Stimulated activated CD8-positive, alpha-beta memory T cell treated with anti-CD3 and anti-CD28 coated beads, Interleukin-15, amount 100 ng/mL, for 24 hours (primary cell): Measurements from ENCODE around the gene PPA1.
"Not testable (repeated sequence)": the region's sequence is repeated elsewhere in the genome, so short reads cannot be mapped to it uniquely, and the experiment has no call there.

ENCODE experiments used
- DNase-seq: peaks from one replicate; pipeline ENCODE4 v3.0.0-alpha.2; 2020; ENCODE audit warnings: low read depth

Gene PPA1

GRCh38 chr10:70254778-70255328, 21.6 kb upstream of the PPA1 start:
- no peak for DNase-seq

DNA sequence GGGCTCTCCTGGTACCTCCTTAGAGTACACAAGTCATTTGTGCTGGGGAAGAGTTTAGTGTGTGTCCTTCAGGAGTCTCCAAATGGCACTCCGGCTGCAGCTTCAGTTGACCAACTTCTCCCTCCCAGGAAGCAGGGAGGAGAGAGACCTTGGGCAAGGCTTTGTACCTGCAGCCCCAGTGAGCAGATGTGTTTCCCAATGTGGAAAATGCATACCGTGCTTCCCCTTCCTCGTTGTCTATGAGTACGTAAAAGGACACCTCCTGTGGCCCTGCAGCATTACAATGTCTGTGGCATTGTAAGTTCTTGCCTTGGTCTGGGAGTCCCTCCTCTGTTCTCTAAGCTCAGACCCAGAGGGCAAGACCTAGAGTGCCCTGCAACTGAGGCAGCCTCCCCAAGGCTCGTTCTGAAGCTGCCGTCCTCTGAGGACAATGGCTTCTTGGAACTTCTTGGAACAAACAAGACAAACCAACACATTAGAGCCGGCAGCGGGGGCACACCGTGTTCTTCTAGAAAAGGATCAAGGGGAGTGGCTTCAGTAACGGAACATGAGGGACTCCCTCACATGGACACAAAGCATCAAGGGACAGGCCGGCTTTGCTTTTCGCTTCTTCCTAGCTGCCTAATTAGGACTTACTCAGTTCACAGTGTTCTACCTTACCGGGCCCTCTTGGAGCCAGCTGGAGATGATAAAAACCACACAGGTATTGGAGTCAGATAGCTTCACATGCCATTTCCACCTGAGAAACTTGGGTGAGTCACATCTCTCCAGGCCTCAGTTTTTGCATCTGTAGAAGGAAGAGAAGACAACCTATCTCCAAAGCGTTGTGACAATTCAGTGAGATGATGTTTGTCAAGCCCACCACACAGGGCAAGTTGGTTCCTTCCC, 20.9 kb upstream of the PPA1 start:
- DNase-seq = no peak

DNA sequence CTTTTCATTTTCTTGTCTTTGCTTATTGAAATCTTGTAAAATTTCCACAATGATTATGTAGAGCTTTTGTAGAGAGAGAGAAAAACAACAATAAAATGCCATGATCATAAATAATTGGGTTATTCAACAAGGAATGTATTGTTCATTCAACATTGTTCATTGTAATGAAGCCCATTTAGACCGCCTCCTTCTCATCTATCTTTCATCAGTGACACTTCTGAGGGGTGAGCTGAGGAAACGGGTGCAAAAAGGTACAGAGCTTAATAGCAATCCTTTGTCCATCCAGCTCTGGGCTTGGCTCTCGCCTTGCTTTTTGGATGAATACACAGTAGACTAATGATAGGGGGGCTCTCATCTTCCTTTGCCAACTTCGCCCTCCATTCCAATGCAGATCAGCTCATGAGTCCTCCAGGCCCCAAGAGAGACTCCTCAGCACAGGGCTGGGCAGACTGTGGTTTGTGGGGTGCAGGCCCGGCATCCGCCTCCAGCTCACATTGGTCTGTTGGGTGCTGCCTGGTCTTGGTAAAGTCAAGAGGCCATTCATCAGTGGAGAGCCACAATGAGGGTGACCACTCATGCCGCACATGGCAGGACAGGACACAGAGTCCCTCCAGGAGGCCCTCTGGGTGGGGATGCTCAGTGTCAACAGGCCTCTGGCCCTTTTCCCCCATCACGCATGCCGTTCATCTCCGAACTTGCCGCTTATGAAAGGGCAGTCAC, 17.9 kb upstream of the PPA1 start:
- DNase-seq = no peak

GRCh38 chr10:70247360-70247759, 14.1 kb upstream of the PPA1 start:
- DNase-seq = no peak

DNA sequence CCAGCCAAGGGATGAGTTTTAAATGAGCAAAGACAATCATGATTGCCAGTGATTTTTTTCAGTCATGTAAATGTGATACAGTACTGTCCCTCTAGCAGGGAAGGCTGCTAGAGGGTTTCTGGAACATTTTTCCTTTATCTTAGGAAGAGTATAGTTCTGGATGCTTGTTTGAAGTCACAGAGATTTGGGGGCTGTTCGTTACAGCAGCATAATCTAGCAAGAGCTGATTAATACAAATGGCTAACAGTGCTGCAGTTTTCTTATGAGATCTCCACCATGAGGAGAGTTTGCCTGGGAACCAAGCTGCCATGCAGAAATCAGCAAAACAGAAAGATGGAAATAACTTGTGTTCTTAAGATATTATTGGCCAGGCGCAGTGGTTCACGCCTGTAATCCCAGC, 7.9 kb upstream of the PPA1 start:
- DNase-seq = no peak

DNA sequence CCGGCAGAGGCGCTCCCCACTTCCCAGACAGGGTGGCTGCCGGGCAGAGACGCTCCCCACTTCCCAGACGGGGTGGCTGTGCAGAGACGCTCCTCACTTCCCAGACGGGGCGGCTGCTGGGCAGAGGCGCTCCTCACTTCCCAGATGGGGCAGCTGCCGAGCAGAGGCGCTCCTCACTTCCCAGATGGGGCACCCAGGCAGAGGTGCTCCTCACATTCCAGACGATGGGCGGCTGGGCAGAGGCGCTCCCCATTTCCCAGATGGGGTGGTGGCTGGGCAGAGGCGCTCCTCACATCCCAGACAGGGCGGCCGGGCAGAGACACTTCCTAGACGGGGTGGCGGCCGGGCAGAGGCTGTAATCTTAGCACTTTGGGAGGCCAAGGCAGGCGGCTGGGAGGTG, 6.8 kb upstream of the PPA1 start:
- not testable (repeated sequence) for DNase-seq

DNA sequence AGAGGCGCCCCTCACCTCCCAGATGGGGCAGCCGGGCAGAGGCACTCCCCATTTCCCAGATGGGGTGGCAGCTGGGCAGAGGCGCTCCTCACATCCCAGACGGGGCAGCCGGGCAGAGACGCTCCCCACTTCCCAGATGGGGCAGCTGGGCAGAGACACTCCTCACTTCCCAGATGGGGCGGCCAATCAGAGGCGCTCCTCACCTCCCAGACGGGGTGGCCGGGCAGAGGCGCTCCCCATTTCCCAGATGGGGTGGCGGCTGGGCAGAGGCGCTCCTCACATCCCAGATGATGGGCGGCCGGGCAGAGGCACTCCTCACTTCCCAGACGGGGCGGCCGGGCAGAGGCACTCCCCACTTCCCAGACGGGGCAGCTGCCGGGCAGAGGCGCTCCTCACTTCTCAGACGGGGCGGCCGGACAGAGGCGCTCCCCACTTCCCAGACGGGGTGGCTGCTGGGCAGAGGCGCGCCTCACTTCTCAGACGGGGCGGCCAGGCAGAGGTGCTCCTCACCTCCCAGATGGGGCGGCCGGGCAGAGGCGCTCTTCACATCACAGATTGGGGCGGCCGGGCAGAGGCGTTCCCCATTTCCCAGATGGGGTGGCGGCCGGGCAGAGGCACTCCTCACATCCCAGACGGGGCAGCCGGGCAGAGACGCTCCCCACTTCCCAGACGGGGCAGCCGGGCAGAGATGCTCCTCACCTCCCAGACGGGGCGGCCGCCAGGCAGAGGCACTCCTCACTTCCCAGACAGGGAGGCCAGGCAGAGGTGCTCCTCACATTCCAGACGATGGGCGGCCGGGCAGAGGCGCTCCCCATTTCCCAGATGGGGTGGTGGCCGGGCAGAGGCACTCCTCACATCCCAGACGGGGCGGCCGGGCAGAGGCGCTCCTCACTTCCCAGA, 6.1 kb upstream of the PPA1 start:
- DNase-seq = not testable (repeated sequence)

DNA sequence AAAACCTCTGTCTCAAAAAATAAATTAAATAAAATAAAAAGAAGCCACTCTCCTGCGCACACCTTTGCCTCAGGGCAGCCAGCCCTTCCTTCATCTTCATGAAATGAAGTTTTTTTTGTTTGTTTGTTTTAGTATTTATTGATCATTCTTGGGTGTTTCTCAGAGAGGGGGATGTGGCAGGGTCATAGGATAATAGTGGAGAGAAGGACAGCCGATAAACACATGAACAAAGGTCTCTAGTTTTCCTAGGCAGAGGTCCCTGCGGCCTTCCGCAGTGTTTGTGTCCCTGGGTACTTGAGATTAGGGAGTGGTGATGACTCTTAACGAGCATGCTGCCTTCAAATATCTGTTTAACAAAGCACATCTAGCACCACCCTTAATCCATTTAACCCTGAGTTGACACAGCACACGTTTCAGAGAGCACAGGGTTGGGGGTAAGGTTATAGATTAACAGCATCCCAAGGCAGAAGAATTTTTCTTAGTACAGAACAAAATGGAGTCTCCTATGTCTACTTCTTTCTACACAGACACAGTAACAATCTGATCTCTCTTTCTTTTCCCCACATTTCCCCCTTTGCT, 4.8 kb upstream of the PPA1 start:
- not testable (repeated sequence) for DNase-seq

DNA sequence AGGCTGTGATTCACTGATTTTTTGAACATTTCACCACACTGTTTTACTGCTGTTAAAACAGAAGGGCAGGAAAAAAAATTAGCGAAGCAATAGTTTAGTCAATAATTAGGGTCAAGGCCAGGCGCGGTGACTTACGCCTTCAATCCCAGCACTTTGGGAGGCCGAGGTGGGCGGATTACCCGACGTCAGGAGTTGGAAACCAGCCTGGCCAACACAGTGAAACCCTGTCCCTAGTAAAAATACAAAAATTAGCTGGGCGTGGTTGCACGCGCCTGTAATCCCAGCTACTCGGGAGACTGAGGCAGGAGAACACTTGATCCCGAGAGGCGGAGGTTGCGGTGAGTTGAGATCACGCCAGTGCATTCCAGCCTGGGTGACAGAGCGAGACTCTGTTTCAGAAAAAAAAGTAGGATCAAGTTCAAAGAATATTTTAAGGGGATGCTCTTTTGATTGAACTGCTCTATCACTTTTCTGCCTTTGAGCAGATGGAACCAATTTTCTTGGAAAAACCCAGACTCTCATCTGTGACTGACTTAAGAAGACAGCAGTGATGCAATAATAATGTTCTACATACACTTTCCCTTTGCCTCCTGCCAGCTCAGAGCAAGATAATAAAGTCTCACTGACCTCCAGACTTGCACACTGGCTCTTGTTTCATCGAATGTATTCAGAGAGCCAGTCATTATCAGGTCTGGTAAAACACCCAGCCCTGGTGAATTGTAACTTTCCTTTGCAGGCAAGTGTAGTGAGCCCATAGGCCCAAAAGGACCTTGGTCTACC, 1.6 kb upstream of the PPA1 start:
- DNase-seq = no peak

- DNase-seq = no peak
These were observed 691 bp upstream of the PPA1 start for GRCh38 chr10:70233939-70234300.

DNA sequence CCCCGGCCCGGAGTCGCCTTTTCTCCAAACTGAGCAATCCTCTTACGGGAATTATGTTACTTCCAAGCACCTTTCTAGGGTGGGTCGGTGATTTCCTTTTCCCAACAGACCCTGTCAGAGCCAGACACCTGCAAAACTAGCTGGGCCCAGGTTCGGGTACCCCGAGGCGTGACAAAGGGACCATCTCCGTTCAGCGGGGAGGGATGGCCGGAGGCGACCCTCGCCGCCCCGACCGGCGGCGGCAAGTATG, 445 bp downstream of the PPA1 start:
- no peak for DNase-seq

DNA sequence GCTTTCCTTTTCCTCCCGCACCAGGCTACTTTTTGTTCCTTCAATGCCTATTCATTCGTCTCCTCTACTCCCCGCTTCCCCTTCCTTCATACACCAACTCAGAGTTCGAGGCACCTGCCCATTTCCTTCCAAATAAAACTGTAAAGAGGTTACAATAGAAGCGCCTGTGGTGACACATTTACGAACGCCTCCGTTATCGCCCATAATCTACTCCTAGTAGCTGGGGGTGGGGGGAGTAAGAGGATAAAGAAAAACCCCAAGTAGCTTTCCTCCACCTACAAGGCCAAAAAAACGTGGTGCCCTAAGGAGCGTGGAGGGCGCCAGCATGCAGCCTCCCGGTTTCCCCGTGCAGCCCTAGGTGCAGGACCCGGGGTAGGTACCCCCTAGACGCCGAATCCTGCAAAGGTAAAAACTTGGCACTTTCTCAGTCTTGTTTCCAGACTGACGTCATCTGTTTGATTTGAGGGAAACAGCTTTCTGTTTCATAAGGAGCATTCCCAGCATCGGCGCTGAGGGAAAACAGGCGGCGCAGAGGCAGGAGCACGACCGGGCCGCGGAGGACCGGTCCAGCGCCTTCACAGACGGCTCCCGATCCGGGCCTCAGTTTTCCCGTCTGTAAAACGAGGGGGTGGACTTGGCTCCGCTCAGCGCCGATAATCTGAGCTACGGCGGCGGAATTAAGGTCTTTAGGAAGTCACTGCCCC, 922 bp downstream of the PPA1 start:
- no peak for DNase-seq

GRCh38 chr10:70228491-70228890, 4.7 kb downstream of the PPA1 start:
- DNase-seq = no peak

GRCh38 chr10:70227548-70228320, 5.5 kb downstream of the PPA1 start:
- DNase-seq = no peak

DNA sequence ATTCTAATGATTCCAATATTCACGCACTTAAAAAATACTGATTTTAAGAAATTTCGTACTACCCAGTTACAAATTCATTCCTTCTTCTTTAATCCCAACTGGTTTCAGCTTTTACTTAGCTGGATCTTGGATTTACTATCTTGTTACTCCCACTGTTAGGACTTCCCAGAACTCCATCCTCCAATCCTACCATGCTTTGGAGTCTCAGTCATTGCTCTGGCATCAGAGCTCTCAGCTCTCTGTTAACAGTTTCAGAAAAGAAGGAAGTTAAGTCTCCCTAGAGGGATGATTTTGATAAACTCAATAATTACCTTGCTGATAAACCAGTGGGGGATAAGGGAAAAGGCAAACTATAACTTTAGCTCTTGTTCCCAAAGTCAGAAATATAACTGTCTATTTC, 9.5 kb downstream of the PPA1 start:
- no peak for DNase-seq

DNA sequence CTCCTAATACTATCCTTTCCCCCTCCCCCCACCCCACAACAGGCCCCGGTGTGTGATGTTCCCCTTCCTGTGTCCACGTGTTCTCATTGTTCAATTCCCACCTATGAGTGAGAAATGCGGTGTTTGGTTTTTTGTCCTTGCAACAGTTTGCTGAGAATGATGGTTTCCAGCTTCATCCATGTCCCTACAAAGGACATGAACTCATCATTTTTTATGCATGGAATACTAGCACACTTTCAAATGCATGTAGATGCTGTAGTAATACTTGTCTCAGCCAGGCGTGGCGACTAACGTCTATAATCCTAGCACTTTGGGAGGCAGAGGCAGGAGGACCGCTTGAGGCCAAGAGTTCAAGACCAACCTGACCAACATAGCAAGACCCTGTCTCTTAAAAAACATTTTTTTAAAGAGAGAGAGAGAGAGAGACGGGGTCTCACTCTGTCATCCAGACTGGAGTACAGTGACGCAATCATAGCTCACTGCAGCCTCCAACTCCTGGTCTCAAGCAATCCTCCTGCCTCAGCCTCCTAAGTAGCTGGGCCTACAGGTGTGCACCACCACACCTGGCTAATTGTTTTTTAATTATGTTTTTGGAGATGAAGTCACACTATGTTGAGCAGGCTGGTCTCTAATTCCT, 10.3 kb downstream of the PPA1 start:
- DNase-seq = not testable (repeated sequence)

DNA sequence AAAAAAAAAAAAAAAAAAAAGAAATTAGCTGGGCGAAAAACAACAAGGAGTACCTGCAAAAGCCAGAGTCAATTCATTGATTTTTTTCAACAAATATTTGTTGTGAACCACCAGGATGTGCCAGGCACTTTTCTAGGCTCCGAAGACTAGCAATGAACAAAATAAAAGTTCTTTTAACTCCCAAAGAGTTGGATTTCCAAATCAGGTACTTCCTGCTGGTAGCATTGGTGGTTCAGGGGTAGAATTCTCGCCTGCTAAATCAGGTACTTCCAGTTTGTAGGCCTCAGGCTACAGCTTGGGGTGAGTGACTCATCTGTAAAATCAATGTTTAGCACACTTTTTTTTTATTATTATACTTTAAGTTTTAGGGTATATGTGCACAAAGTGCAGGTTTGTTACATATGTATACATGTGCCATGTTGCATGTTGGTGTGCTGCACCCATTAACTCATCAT, 10.9 kb downstream of the PPA1 start:
- no peak for DNase-seq

DNA sequence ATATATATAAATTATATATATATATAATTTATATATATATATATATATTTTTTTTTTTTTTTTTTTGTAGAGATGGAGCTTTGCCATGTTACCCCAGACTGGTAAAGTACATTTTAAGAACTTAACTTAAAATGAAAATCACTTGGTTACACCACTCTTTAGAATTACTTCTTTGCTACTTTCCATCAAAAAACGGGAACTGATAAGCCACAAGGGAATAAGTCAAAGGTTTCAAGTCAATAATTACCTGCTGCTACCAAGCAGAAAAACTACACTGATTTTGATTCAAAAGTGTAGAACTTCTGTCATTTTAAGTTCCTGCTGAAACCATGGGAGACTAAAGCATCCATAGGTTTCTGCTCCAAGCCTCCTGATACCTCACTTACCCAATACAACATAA, 12.2 kb downstream of the PPA1 start:
- DNase-seq = no peak

DNA sequence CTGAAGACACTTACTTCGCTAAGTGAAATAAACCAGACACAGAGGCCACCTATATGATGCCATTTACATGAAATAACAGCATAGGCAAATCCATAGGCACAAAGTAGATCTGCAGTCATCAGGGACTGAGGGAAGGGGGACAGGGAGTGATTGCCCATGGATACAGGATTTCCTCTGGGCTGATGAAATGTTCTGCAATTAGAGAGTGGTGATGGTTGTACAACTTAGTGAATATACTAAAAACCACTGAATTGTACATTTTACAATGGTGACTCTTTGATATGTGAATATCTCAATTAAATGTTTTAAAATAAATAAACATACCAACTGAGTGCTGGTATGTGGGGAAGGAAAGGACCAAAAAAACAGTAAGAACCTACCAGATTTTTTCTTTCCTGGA, 20.4 kb downstream of the PPA1 start:
- DNase-seq = no peak
